Stimulated activated CD4-positive, alpha-beta T cell treated with anti-CD3 and anti-CD28 coated beads, Interleukin-4, amount 100 ng/mL, for 48 hours (primary cell): Measurements from ENCODE around the gene PPIL1.

Experiments
- DNase-seq, 2 donors: peaks; one replicate each; pipeline ENCODE4 v3.0.0-alpha.2; 2020; ENCODE audit warnings: low read depth in 2 of 2

Gene PPIL1

DNA sequence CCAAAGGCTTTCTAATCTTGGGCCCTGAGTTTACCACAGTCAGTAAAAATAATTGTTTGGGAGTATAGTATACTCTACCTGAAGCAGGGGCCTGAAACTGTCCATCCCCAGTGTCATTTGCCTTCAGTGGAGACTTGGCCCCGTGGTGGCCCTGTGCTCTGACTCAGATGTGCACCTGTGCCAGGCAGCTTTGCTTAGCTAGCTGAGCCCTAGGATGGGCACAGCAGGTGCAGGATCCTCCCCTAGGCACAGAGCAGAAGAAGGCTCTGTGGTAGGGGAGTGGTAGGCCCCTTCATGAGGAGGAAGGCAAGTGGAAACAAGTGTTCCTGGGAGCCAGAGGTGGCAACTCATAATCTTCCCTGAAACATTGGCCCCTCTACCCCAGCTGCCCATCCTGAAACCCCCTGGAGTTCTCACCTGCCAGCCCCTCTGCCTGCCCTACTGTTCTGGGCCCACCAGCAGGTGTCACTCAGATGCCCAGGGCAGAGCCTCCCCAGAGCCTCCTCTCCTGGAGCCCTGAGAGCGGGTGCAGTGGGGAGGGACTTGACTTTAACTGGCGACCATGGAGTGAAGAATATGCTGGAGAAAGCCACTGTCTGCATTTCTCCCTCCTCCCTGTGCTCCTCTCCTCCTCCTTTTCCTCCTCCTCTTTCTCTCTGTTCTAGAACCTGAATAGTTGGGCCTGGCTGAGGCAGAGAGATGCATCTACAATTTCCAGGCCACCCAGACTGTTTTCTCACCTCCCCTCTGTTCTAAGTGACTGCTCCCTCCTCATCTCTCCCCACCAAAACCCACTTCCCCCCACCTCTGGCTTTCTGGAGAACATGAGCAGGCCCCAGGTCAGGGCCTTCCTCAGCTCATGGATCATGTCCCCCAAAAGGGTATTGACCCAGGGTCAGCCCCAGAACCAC, 38.2 kb downstream of the PPIL1 start:
- no peak for DNase-seq

DNA sequence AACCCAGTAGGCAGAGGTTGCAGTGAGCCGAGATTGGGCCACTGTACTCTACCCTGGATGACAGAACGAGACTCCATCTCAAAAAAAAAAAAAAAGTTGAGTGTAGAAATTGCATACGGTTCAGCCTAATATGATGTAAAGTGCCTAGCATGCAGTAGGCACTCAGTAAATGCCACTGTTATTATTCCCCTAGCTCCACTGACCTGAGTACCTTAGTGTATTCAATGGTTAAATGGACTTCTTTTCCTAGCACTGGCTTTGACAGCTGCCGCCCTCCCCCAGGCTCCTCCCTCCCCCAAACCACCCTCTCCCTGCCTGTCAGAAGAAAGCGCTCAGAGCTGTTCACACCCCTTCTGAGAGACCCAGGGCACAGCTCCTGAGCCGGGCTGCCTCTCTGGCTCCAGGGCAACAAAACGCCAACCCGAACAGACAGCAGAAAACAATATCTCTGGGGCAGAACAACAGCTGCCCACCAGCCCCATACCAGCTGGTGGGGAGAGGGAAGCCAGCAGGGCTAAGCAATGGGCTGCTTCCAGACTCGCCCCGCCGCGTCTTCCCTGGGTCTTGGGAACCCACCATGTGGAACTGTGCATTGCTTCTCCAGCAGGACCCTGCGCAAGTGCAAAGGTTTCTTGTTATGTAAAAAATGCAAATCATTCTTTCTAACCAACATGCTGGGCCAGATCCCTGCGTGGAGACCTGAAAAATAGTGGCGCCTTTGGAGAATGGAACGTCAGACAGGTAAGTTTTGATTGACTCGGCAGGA, 39.8 kb downstream of the PPIL1 start:
- no peak for DNase-seq

DNA sequence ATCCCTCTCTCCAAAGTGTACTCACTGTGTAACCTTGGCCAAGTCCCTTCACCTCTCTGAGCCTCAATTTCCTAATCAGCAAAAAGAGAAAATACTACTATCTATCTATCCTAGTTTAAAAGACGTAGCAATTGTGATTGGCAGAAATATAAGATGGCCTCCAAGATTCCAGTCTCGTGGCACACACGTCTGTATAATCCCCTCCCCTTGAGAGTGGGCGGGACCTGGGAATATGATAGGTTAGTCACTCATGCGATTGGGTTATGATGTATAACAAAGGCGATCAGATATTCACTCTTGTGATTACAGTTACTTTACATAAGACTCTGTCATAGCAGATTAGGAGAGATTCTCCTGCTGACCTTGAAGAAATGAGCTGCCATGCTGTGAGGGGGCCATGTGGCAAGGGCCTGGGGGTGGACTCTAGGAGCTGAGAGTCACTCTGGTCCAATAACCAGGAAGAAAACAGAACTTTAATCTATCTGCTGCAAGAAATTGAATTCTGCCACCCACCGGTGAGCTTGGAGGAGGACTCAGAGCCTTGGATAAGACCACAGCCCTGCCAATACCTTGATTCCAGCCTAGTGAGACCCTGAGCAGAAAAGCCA, 41.3 kb downstream of the PPIL1 start:
- DNase-seq = no peak

DNA sequence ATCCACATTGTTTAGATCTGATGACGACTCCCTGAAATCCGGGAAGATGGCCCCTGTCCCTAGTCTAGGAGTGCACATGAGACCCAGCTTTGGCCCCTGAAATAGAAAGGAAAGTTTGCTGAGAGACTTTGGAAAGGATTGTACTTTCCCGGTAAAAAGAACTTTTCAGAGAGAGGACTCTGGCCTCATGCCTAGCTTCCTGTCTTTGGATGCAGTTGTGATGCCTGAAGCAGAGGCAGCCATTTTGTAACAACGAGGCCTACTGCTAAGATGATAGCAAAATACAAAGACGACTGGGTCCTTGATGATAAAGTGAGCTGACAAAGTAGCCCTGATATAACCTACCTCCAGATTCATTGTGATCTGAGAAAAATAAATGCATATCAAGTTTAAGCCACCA, 42.3 kb downstream of the PPIL1 start:
- no peak for DNase-seq

DNA sequence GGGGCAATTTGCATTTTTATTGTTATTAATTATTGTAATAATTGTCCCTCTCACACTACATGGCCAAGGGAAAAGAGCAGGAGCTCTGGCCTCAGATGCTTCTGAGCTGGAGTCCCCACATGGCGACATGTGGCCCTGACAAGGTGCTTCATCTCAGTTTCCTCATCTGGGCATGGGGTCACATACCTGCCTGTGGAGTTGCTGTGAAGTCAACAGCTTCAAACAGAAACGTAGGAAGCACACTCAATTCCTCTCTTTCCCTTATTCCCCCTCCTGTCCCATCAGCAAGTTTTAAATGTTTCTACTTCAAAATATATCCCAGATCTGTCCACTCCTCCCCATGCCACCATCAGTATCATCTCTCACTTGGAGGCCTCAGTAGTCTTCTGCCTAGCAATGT, 44.0 kb downstream of the PPIL1 start:
- DNase-seq = no peak

DNA sequence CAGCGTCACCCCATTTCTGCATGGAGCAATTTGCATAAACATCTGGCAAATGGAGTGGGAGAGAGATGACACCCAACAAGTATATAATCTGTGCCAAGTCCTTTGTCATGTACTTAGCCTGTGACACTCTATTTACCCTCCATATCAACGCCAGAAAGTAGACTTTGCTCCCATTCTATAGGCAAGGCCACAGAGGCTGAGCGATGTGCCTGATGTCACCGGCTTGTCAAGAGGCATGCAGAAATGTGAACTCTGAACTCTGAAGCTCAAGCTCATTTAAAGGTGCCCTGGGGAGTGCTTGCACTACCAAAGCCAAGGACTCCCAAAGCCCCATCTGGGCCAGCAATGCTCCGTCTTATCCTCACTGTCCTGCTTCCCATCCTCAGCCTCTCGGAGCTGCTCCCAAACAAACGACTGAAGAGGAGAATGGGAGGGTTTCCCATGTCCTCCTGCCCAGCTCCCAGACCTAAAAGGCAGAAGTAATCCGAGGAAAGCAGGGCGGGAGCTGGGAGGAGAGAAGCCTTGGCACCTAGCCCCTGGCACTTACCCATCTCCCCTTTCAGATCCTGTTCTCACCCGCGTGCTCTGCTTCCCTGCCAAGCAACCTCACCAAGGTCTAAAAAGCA, 44.6 kb downstream of the PPIL1 start:
- no peak for DNase-seq

DNA sequence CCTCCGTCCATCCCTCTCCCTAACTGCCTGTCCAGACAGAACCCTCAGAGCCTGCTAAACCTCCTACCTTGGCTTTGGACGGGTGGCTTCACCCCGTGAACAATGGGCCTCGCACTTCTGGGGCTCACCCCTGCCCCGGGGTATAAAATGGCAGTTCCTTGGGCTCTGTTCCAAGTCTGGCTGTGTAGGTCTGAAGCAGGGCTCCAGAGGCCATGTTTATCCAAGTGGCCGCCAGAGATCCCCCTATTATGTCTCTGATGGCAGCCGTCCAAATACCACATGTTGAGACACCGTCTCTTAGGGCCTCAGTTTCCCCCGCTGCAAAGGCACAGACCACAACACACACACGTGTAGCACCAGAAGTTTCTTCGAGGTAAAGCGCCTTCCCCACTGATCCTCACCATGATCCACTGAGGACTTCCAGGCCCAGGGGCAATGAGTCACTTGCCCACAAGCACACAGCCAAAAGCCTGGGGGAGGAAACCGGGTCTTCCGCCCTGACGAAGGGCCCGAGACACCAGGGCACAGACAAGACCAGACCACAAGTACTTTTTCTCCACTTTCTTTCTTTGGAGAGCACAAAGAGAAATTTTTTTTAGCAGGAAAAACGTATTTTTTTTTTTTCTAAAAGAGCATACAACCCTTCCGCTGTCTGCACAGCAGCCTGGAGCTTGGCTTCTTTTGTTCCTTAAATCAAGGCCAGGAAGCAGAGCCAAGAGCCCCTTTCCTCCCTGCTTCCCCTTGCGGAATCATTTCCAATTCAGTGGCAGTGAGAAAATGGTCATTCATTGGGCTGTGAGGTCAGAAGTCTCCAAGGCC, 47.1 kb downstream of the PPIL1 start:
- peak in 1 of 2 donors; percentile 12 for DNase-seq

DNA sequence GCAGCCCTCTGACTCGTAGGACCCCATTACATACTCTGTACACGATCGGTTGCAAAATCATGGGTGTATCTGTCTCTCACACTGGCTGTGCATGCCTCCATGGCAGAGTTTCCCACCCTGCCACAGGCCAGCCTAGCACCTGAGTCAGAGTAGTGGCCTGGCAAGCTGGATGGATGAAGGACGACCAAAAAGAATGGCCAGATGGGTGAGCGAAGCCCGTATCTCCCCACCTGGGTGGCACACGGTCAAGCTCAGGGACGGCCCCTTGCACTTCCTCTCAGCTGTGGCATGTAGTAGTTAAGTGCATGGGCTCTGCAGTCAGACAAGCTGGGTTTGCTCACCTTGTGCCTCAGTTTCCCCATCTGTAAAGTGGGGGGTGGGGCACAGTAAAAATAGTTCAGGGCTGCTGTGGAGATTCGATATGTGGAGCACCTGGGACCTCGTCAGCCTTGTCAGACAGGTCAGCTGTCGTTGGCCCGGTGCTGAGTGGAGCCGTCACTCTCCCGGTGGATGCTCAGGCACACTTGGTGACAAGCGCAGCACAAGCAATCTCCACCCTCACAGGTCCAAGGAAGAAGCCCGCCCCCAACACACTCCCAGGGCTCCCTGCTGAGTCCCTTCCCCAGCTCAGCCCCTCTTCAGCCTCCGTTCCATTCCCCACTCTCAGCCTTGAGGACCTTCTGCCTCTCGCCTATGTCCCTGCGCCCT, 47.9 kb downstream of the PPIL1 start:
- no peak for DNase-seq

DNA sequence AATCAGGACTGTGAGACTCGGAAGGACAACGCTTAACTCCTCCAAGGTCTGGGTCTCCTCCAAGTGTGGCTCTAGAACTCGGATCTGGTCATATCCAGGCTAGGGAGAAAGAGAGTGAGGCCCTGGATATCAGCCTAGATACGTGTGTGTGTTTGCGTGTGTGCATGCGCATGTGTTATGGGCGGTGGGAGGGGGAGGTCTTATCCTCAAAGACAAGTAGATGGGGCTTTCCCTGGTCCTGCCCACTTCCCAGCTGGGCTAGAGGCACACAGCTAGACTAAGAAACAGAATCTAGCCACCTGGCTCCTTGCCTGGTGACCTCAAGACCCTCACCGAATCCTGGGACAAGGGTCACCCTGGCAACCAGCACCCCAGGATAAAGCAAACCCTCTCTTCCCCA, 48.6 kb downstream of the PPIL1 start:
- DNase-seq = no peak

DNA sequence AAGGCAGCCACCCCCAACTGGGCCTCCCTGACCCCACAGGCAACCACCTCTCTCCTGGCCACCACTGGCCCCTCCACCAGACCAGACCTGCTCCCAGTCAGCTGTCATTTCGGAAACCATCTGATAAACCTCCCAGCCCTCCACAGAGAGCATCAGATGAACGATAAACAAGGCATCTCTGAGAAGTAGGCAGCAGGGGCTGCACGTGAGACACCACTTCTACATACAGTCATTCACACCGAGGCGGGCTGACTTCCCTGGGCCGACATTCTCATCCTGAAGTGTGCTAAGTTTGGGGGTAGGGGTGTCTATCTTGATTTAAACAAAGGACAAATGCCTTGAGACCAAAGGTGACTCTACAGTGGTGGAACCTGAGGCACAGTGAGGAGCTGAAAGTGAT, 49.2 kb downstream of the PPIL1 start:
- no peak for DNase-seq

DNA sequence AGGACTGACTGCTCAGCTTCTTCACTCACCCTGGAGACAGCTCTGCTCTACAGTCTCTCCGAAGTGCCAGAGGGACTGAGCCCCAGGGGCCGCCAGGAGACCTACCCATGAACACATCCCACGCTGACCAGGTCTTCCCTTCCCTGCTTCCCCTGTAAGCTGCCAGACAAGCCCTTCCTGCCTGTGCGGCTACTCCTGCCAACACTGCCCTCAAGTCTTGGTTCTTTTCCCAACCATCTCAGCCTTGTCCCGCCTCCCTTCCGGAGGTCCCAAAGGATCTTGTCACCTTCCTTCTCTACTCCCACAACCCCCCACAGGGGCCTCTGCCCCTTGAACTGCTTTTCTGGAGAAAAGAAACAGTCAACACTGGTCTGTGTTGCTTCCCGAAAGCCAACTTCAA, 50.4 kb downstream of the PPIL1 start:
- no peak for DNase-seq

DNA sequence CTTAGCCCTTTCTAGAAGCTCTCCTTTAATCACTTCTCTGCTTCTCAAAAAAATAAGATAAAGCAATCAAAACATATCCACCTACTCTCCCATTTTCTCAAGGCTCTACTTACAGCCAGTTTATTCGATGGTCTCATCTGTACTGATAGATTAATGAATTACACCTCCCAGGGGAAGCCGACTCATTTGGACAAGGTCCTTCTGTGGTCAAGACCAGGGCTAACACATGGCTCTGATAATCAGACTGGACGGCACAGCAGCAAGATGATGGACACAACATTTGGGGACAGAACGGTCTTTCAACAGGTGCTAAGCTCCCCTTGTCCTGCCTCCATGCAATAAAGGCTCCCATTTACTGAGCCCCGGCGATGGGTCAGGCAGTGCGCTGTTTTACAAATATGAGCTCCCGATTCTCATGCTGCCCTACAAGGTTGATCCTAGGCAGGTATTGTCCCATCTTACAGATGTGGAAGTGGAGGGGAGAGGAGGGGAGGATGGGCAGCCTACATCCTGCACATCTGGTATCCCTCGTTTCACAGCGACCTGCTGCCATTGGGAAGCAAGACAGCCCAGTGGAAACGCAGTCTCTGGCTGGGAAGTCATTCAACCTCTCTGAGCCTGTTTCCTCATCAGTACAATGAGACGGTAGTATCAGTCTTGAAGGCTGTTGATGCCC, 51.0 kb downstream of the PPIL1 start:
- no peak for DNase-seq

DNA sequence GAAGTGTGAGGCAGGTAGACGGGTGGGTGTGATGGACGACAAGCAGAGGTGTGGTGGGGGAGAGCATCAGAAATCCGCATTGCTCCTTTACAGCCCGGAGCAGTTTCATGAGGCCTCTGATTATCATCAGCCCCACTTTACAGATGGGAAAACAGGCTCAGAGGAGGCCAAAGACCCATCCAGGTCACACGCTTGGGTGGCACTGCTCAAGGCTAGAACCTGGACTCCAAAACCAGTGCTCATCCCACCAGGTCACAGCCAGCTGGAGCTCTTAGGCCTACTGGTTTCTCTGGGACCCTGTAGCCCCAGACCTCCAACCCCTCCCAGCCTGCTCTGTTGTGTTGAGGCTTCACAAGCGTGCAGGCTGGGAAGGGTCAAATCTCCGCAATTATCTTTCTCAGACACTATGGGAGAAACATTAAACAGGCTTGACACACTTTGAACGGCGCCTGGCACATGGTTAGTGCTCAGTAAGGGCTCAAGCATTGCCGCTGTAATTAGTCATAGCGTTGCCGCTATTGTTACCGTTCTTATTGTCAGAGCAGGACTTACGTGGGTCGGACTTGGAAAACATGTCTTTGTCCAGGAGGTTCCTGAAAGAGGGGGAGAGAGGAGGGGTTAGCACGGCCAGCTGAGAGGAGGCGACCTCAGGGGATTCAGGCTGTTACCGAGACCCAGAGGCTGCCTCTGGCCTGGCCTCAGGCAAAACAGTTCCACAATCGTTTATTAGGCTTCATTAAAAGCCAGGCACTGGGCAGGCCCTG, 51.9 kb downstream of the PPIL1 start:
- no peak for DNase-seq

DNA sequence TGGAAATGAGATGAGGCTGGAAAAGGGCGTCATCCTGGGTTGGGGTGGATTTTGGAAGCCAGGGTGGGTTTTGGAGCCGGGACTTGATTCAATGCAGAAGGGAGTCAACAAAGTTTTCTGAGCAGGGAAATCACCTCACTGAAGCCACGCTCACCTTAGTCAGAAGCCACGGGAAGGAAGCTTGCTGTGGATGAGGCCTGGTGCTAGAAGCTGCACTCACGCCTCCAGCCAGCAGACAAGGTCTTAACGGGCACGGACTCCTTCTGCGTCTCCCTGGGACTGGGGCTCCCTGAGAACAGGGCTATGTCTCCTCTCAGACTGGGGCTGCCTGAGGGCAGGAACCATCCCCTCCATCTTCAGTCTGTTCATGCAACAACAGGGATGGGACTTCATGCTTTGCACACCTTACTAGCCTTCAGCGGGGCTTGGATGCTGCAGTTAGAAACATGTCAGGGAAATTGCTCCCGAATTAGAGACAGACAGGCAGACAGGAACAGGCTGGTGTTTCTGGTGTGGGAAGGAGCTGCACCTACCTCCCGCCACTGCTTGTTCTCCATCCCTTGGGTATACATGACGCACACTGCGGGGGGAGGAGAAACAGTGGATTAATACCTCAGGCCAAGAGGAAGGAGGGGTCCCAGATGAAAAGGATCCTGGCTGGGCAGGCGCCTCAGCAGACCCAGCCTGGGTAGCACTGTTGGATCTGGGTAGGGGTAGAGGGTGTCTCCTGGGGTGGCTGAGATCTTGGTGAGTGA, 52.8 kb downstream of the PPIL1 start:
- no peak for DNase-seq

DNA sequence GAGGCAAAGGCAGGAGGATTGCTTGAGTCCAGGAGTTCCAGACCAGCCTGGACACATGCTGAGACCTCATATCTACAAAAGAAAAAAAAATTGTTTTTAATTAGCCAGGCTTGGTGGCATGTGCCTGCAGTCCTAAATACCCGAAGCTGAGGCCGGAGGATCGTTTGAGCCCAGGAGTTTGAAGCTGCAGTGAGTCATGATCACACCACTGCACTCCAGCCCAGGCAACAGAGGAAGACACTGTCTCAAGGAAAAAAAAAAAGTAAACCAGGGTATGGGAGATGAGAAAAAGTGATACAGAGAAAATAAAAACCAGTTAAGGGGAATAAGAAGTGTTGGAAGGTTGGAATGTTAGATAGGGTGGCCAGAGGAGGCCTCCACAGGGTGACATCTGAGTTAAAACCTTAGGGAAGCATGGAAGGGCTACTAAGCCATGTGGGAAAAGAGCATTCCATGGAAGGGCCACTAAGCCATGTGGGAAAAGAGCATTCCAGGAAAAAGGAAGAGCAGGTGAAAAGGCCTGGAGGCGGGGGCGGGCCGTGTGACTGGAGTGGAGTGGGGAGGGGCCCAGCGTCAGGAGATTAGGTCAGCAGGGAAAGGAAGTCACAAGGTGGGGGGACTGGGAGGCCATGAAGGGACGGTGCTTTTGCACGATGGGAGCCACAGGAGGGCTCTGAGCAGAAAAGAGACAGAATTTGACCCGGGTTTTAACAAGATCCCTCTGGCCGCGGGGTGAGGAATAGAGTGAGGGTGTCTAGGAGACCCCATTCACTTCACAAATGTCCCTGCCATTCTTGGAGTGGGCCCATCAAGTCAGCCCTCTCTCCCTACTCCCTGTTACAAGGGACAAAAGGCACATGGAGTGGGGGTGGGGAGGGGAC, 53.7 kb downstream of the PPIL1 start:
- DNase-seq = no peak

DNA sequence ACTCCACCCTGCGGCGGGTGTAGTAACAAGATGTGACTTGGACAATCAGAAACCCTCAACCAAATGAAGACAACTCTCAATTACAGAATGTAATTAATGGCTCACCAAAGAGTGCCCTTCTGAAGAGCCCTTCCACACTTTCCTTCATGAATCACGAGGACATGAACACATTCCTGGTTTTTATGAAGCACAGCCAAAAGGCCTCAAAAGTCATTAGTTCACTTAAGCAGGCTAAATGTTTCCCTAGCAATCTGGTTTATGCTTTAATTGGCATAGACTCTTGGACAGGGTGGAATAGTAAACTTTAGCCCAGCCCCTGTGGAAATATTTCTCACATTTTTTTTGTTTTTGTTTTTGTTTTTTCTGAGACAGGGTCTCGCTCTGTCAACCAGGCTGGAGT, 55.8 kb downstream of the PPIL1 start:
- no peak for DNase-seq

DNA sequence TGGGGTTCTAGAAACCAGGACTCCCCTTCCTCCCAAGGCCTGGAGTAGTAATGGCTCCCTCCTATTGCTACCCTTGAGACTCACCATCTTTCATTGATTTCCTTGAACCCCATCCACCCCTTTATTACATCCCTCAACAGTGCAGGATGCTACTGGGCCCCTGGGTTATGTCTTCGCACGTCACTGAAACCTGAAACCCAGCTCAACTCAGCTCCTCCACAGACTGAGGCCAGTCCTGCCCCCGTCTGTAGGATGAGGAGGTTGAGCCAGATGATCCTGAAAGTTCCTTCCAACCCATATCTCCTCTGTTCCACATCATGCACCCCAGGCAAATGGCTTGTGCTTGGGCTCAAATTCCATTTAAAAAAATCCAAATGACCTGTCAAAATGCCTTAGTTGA, 56.8 kb downstream of the PPIL1 start:
- no peak for DNase-seq
